Measurements from ENCODE around the gene ANO9.

The ANO9 gene

DNA sequence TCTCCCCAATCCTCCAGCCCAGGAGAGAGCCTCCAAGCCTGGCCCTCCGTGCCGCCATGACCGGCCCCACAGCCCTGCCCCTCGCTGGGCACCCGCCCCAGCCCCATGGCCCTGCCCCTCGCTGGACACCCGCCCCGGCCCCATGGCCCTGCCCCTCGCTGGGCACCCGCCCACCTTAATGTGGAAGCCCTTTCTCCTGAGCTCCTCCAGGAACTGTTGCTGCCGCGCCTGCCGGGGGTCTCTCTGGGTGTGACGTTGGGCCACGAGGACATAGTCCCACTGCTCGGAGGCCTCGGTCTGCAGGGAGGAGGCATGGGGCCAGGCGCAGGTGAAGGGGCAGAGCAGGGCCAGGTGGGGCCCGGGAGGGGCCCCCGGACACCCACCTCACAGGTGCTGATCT, 8.2 kb downstream of the ANO9 start:
- H3K4me1 ChIP-seq, result no peaks in the 10 kb centered on the region
- peaks cover 0 to 47% of the 10 kb centered on the region in 2 donors for H3K27me3 ChIP-seq
- no peak overlapping the region for H3K4me3 ChIP-seq
- TF ChIP-seq CTCF (IDR thresholded peaks at IDR 0.05), result no peak
- DNase-seq, result no peak
- H3K36me3 ChIP-seq, result no peaks in the 10 kb centered on the region
- no peaks in the 10 kb centered on the region for H3K9me3 ChIP-seq
- intact Hi-C loops (cut with DNase I; ENCODE audit: low total_unique reads), result no loop called here
- no peak overlapping the region for H3K27ac ChIP-seq

GRCh38 chr11:433111-433510, 8.7 kb downstream of the ANO9 start:
- no peaks in the 10 kb centered on the region for H3K36me3 ChIP-seq
- no peak for TF ChIP-seq CTCF (IDR thresholded peaks at IDR 0.05)
- DNase-seq, result no peak
- no peaks in the 10 kb centered on the region for H3K4me1 ChIP-seq
- H3K9me3 ChIP-seq, result no peaks in the 10 kb centered on the region
- peaks cover 0 to 42% of the 10 kb centered on the region in 2 donors for H3K27me3 ChIP-seq
- intact Hi-C loops (cut with DNase I; ENCODE audit: low total_unique reads), result no loop called here
- H3K27ac ChIP-seq, result no peak overlapping the region
- H3K4me3 ChIP-seq, result no peak overlapping the region

DNA sequence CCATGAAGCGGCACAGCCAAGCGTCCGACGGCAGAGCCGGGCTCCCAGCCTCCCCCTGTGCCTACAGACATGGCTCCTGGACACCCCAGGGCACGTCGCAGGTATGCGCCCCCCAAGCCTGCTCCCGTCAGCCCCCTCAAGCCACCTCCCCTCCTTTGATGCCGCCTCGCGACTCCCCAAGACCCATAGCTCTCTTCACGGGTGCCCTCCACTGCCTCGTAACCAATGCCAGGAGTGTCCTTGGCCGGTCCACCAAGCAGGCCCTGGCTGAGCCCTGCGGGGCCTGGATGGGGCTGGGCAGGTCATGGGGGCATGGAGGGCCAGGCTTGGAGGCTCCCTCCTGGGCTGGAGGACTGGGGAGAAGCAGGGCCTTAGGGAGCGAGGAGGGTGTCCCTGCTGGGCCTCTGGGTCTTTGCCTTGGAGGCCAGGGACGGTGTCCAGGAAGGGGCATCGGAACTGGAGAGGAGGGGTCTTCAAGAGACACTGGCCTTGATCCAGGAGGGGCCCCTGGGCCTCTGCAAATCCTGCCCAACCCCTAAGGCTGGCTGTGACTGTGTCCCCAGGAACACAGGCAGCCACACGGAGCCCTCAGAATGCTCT, 9.2 kb downstream of the ANO9 start:
- Histone ChIP-seq H3K4me1 (no peaks in the 10 kb centered on the region), H3K4me3 (no peak overlapping the region), H3K9me3 (no peaks in the 10 kb centered on the region), H3K36me3 (no peaks in the 10 kb centered on the region), H3K27ac (no peak overlapping the region), H3K27me3 (peaks cover 0 to 36% of the 10 kb centered on the region in 2 donors)
- no peak for DNase-seq
- intact Hi-C loops (cut with DNase I; ENCODE audit: low total_unique reads), result no loop called here
- TF ChIP-seq CTCF (IDR thresholded peaks at IDR 0.05), result no peak

GRCh38 chr11:431921-432320, 9.9 kb downstream of the ANO9 start:
- intact Hi-C loops (cut with DNase I; ENCODE audit: low total_unique reads), result no loop called here
- Histone ChIP-seq H3K4me1 (no peaks in the 10 kb centered on the region), H3K36me3 (no peaks in the 10 kb centered on the region), H3K27me3 (peaks cover 0 to 30% of the 10 kb centered on the region in 2 donors), H3K9me3 (no peaks in the 10 kb centered on the region), H3K27ac (no peak overlapping the region), H3K4me3 (no peak overlapping the region)
- no peak for TF ChIP-seq CTCF (IDR thresholded peaks at IDR 0.05)
- DNase-seq, result no peak

DNA sequence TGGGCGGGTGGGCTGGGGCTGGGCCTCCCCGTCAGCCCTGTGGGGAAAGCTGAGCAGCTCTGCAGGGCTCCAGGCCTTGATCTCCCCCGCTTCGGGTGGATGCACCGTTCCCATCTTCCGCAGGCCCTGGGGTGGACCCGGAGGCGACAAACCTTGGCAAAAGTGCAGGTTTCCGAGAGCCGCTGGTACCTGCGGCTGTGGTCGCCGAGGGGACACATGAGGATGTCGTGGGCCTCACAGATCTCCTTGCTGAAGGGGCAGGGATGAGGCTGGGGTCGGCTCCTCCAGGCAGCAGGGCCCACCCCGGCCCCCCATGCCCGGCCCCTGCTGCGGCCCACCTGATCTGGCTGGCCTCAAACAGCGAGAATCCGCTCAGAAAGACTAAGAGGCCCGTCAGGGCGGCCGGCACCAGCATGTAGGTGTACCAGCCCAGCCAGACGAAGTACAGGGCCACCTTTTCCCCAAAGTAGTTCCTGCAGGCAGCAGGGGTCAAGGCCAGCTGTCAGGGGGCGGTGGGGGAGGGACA, 11.8 kb downstream of the ANO9 start:
- Histone ChIP-seq H3K9me3 (no peaks in the 10 kb centered on the region), H3K36me3 (no peaks in the 10 kb centered on the region), H3K4me3 (no peak overlapping the region), H3K27ac (no peak overlapping the region), H3K4me1 (no peaks in the 10 kb centered on the region), H3K27me3 (peaks cover 0 to 30% of the 10 kb centered on the region in 2 donors)
- no peak for TF ChIP-seq CTCF (IDR thresholded peaks at IDR 0.05)
- no peak for DNase-seq
- intact Hi-C loops (cut with DNase I; ENCODE audit: low total_unique reads), result no loop called here

GRCh38 chr11:429391-429790, 12.4 kb downstream of the ANO9 start:
- H3K36me3 ChIP-seq, result no peaks in the 10 kb centered on the region
- intact Hi-C loops (cut with DNase I; ENCODE audit: low total_unique reads), result no loop called here
- H3K9me3 ChIP-seq, result no peaks in the 10 kb centered on the region
- no peak overlapping the region for H3K27ac ChIP-seq
- TF ChIP-seq CTCF (IDR thresholded peaks at IDR 0.05), result no peak
- no peak for DNase-seq
- no peaks in the 10 kb centered on the region for H3K4me1 ChIP-seq
- H3K4me3 ChIP-seq, result no peak overlapping the region
- H3K27me3 ChIP-seq, result peaks cover 0 to 30% of the 10 kb centered on the region in 2 donors
